ENCODE measurements around the gene ISLR2.
"Not testable (repeated sequence)": the region's sequence is repeated elsewhere in the genome, so short reads cannot be mapped to it uniquely, and the experiment has no call there.

Gene ISLR2

GRCh38 chr15:74130155-74130848 lies at the start of gene ISLR2:
Gene ISLR2 (plus strand): TSS chr15:74130586. CDS start chr15:74132755, 2,169 bp downstream.
- ChIA-PET CTCF (interaction anchor here (0.7 to 5.8 kb wide), 5 partner anchors 73 to 190 kb away, joined by 3 to 46 read pairs (median 5); partner anchors contain the start of gene STRA6), POLR2A (no interaction called here)
- DNase-seq (ENCODE audit: extremely low spot score): no peak
- TF ChIP-seq PKNOX1 (IDR thresholded peaks at IDR 0.05): no peak
- TF ChIP-seq L3MBTL2 (conservative IDR thresholded peaks at IDR 0.05): peak; percentile 83

GRCh38 chr15:74082450-74082849 lies 47.9 kb upstream of the ISLR2 start, which contains the start of gene GOLGA6A:
Gene GOLGA6A (minus strand): TSS chr15:74082550. CDS start chr15:74082509, 41 bp downstream.
- DNase-seq (ENCODE audit: extremely low spot score); CTCF ChIA-PET; POLR2A ChIA-PET: not testable (repeated sequence)

GRCh38 chr15:74094567-74094966 lies 35.8 kb upstream of the ISLR2 start:
- CTCF ChIA-PET; POLR2A ChIA-PET; DNase-seq (ENCODE audit: extremely low spot score): not testable (repeated sequence)

- DNase-seq (ENCODE audit: extremely low spot score); POLR2A ChIA-PET; CTCF ChIA-PET: not testable (repeated sequence)
These were observed 34.8 kb upstream of the ISLR2 start for GRCh38 chr15:74095610-74096009.

GRCh38 chr15:74096753-74097474 lies 33.5 kb upstream of the ISLR2 start:
- POLR2A ChIA-PET; CTCF ChIA-PET; DNase-seq (ENCODE audit: extremely low spot score): not testable (repeated sequence)

- TF ChIP-seq NFRKB (IDR thresholded peaks at IDR 0.05) (peak; percentile 62; the same call in 1 of the 2 replicates), L3MBTL2 (conservative IDR thresholded peaks at IDR 0.05) (peak; percentile 99)
- POLR2A ChIA-PET, CTCF ChIA-PET: not testable (repeated sequence)
- peak; percentile 81 for DNase-seq (ENCODE audit: extremely low spot score)
These were observed 30.2 kb upstream of the ISLR2 start for GRCh38 chr15:74099963-74100733.

- no peak for DNase-seq (ENCODE audit: extremely low spot score)
- ChIA-PET POLR2A (no interaction called here), CTCF (no interaction called here)
- TF ChIP-seq ELF4 (IDR thresholded peaks at IDR 0.05): no peak
- TF ChIP-seq SP1 (IDR thresholded peaks at IDR 0.05): no peak
- no peak for TF ChIP-seq HDGF (IDR thresholded peaks at IDR 0.05; ENCODE audit: borderline replicate concordance)
- no peak for TF ChIP-seq PKNOX1 (IDR thresholded peaks at IDR 0.05)
- no peak for TF ChIP-seq LEF1 (IDR thresholded peaks at IDR 0.05; ENCODE audit: borderline replicate concordance)
- TF ChIP-seq FOXK2 (IDR thresholded peaks at IDR 0.05): no peak
- TF ChIP-seq BHLHE40 (IDR thresholded peaks at IDR 0.05; ENCODE audit: borderline replicate concordance): no peak
- TF ChIP-seq TARDBP (IDR thresholded peaks at IDR 0.05): no peak
These were observed 22.3 kb upstream of the ISLR2 start for GRCh38 chr15:74108111-74108510.

- CTCF ChIA-PET; DNase-seq (ENCODE audit: extremely low spot score); POLR2A ChIA-PET: not testable (repeated sequence)
These were observed 21.8 kb upstream of the ISLR2 start for GRCh38 chr15:74108611-74109010.

GRCh38 chr15:74109713-74110112 lies 20.7 kb upstream of the ISLR2 start:
- TF ChIP-seq ARNT (IDR thresholded peaks at IDR 0.05) (no peak), CTBP1 (IDR thresholded peaks at IDR 0.05; ENCODE audit: borderline replicate concordance) (no peak), ELF4 (IDR thresholded peaks at IDR 0.05) (no peak)
- DNase-seq (ENCODE audit: extremely low spot score): no peak
- CTCF ChIA-PET: interaction anchor here (1.0 kb wide), 1 partner anchor 61 kb away, joined by 3 read pairs; no protein-coding TSS in a partner anchor
- POLR2A ChIA-PET: no interaction called here
